ENCODE data around the gene RFX2. TPM values are rescaled to one million over a fixed set of nuclear protein-coding genes. Genes with fewer than 3 reads are reported as not detected.
A peak's percentile ranks its signal among the peaks of the same experiment; 100 is the strongest.

Gene RFX2
- total and polyA plus RNA-seq, 4 donors, result 6.5 to 26.1 (median 14.6) TPM

DNA sequence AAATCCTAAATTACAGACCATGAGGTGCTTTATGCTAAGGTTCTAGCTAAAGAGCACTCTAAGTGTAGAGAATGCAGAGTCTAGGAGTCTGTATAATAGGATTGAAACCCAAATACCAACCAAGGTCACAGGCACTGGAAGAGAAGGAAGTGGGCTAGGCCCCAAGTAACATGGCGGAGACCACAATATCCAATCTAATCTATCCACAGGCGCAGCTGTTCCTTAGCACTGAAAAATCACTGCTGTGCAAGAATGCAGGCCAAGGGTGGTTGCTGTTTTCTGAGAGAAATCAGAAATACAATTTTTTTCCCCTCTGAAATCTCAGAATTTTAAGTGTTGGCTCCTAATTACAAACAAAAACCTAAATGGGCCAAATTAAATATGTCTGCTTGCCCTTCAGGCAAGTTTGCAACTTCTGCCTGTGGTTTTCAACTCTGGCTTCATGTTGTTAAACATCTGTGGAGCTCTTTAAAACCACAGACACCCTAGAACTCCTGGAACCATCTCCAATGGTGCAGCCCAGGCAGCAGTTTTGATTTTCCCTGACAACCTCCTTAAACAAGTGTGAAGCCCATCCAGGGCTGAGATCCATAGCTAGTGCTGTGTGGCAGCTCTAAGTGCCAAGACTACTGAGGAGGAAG lies 138.5 kb downstream of the RFX2 start:
- H3K4me1 ChIP-seq (ENCODE audit: control insufficient read depth in 1 of 2, insufficient read depth in 2 of 2, low read length in 2 of 2), result peaks cover 0 to 2% of the 10 kb centered on the region in 2 donors
- H3K27me3 ChIP-seq (ENCODE audit: control insufficient read depth in 1 of 2, insufficient read depth in 2 of 2, low read length in 1 of 2), result no peaks in the 10 kb centered on the region
- no peaks in the 10 kb centered on the region for H3K9me3 ChIP-seq (ENCODE audit: control insufficient read depth, low read length)
- no peak overlapping the region for H3K27ac ChIP-seq (ENCODE audit: low read depth in 1 of 2, low read length in 2 of 2)
- no peak for ATAC-seq (ENCODE audit: low FRiP score)
- no peak overlapping the region for H3K4me3 ChIP-seq (ENCODE audit: low read length in 2 of 2)
- 93 to 98% methylated on average over 2 of the region's 2 CpGs for whole genome bisulfite sequencing, 2 donors
- DNase-seq, result no peak
- intact Hi-C loops (cut with DNase I), result no loop called here
- no peaks in the 10 kb centered on the region for H3K36me3 ChIP-seq (ENCODE audit: control insufficient read depth in 1 of 2, insufficient read depth in 2 of 2, low read length in 1 of 2)

GRCh38 chr19:5969476-5969875 lies 140.8 kb downstream of the RFX2 start:
- Histone ChIP-seq H3K4me3 (ENCODE audit: low read length in 2 of 2) (no peak overlapping the region), H3K9me3 (ENCODE audit: control insufficient read depth, low read length) (no peaks in the 10 kb centered on the region), H3K27me3 (ENCODE audit: control insufficient read depth in 1 of 2, insufficient read depth in 2 of 2, low read length in 1 of 2) (no peaks in the 10 kb centered on the region), H3K36me3 (ENCODE audit: control insufficient read depth in 1 of 2, insufficient read depth in 2 of 2, low read length in 1 of 2) (no peaks in the 10 kb centered on the region), H3K27ac (ENCODE audit: low read depth in 1 of 2, low read length in 2 of 2) (no peak overlapping the region), H3K4me1 (ENCODE audit: control insufficient read depth in 1 of 2, insufficient read depth in 2 of 2, low read length in 2 of 2) (no peaks in the 10 kb centered on the region)
- ATAC-seq (ENCODE audit: low FRiP score) (no peak), DNase-seq (peak in 1 of 2 donors; percentile 7)
- WGBS, 2 donors, result 88 to 89% methylated on average over 8 of the region's 8 CpGs
- intact Hi-C loops (cut with DNase I), result loop anchor here in 1 of 2 donors (5.0 kb wide), 1 partner anchor 53 kb away; no protein-coding TSS in a partner anchor

- intact Hi-C loops (cut with DNase I), result loop anchor here in 1 of 2 donors (5.0 kb wide), 1 partner anchor 54 kb away; no protein-coding TSS in a partner anchor
- WGBS, 2 donors, result 41 to 51% methylated on average over 18 of the region's 18 CpGs
- H3K4me3 ChIP-seq (ENCODE audit: low read length in 2 of 2), result no peak overlapping the region
- DNase-seq (peak in 1 of 2 donors; percentile 45), ATAC-seq (ENCODE audit: low FRiP score) (no peak)
- H3K36me3 ChIP-seq (ENCODE audit: control insufficient read depth in 1 of 2, insufficient read depth in 2 of 2, low read length in 1 of 2), result no peaks in the 10 kb centered on the region
- H3K4me1 ChIP-seq (ENCODE audit: control insufficient read depth in 1 of 2, insufficient read depth in 2 of 2, low read length in 2 of 2), result no peaks in the 10 kb centered on the region
- H3K27me3 ChIP-seq (ENCODE audit: control insufficient read depth in 1 of 2, insufficient read depth in 2 of 2, low read length in 1 of 2), result no peaks in the 10 kb centered on the region
- no peaks in the 10 kb centered on the region for H3K9me3 ChIP-seq (ENCODE audit: control insufficient read depth, low read length)
- peak overlapping the region in 1 of 2 donors; percentile 29 for H3K27ac ChIP-seq (ENCODE audit: low read depth in 1 of 2, low read length in 2 of 2)
Measured at GRCh38 chr19:5968431-5969373, 141.6 kb downstream of the RFX2 start.

DNA sequence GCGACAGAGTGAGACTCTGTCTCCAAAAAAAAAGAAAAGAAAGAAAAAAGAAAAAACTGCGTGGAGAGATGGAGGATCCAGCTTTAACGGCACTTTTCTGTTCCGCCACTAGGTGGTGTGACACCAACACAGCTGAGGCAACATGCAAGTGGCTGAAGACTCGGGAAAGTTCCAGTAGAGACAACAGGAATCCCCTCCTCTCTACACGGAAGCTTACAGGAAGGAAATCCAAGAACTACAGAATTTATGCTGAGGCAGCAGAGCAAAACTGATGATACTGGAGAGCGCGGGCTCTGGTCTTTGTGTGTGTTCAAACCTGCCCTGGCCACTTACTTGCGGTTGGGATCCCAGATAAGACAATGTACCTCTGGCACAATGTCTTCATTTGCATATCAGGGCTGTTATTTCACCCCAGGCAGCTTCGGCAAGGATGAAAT lies 142.3 kb downstream of the RFX2 start:
- intact Hi-C loops (cut with DNase I), result loop anchor here in 1 of 2 donors (5.0 kb wide), 1 partner anchor 54 kb away; no protein-coding TSS in a partner anchor
- H3K27ac ChIP-seq (ENCODE audit: low read depth in 1 of 2, low read length in 2 of 2), result no peak overlapping the region
- no peak overlapping the region for H3K4me3 ChIP-seq (ENCODE audit: low read length in 2 of 2)
- peak; percentile 84 for ATAC-seq (ENCODE audit: low FRiP score)
- H3K9me3 ChIP-seq (ENCODE audit: control insufficient read depth, low read length), result no peaks in the 10 kb centered on the region
- H3K4me1 ChIP-seq (ENCODE audit: control insufficient read depth in 1 of 2, insufficient read depth in 2 of 2, low read length in 2 of 2), result no peaks in the 10 kb centered on the region
- WGBS, 2 donors, result 9% methylated on average over 10 of the region's 10 CpGs
- DNase-seq, result peak in 1 of 2 donors; percentile 70
- no peaks in the 10 kb centered on the region for H3K27me3 ChIP-seq (ENCODE audit: control insufficient read depth in 1 of 2, insufficient read depth in 2 of 2, low read length in 1 of 2)
- no peaks in the 10 kb centered on the region for H3K36me3 ChIP-seq (ENCODE audit: control insufficient read depth in 1 of 2, insufficient read depth in 2 of 2, low read length in 1 of 2)

DNA sequence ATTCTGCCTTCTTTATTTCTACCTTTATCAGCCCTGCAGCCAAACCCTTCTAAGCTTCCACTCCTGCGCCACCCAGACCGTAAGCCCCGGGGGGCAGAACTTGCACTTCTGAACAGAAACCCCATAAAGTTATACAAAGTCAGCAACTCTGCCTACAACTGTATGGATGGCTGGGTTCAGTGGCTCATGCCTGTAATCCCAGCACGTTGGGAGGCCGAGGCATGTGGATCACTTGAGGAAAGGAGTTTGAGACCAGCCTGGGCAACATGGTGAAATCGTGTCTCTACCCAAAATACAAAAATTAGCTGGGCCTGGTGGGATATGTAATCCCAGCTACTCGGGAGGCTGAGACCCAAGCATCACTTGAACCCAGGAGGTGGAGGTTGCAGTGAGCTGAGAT lies 142.7 kb downstream of the RFX2 start:
- intact Hi-C loops (cut with DNase I), result loop anchor here in 1 of 2 donors (5.0 kb wide), 1 partner anchor 55 kb away; no protein-coding TSS in a partner anchor
- WGBS, 2 donors, result 53 to 59% methylated on average over 7 of the region's 7 CpGs
- H3K4me1 ChIP-seq (ENCODE audit: control insufficient read depth in 1 of 2, insufficient read depth in 2 of 2, low read length in 2 of 2), result no peaks in the 10 kb centered on the region
- H3K27ac ChIP-seq (ENCODE audit: low read depth in 1 of 2, low read length in 2 of 2), result no peak overlapping the region
- no peaks in the 10 kb centered on the region for H3K9me3 ChIP-seq (ENCODE audit: control insufficient read depth, low read length)
- DNase-seq (peak in 1 of 2 donors; percentile 23), ATAC-seq (ENCODE audit: low FRiP score) (no peak)
- H3K4me3 ChIP-seq (ENCODE audit: low read length in 2 of 2), result no peak overlapping the region
- H3K27me3 ChIP-seq (ENCODE audit: control insufficient read depth in 1 of 2, insufficient read depth in 2 of 2, low read length in 1 of 2), result no peaks in the 10 kb centered on the region
- no peaks in the 10 kb centered on the region for H3K36me3 ChIP-seq (ENCODE audit: control insufficient read depth in 1 of 2, insufficient read depth in 2 of 2, low read length in 1 of 2)

GRCh38 chr19:5966941-5967340 lies 143.4 kb downstream of the RFX2 start:
- intact Hi-C loops (cut with DNase I), result loop anchor here in 1 of 2 donors (5.0 kb wide), 1 partner anchor 55 kb away; no protein-coding TSS in a partner anchor
- Histone ChIP-seq H3K36me3 (ENCODE audit: control insufficient read depth in 1 of 2, insufficient read depth in 2 of 2, low read length in 1 of 2) (no peaks in the 10 kb centered on the region), H3K4me1 (ENCODE audit: control insufficient read depth in 1 of 2, insufficient read depth in 2 of 2, low read length in 2 of 2) (no peaks in the 10 kb centered on the region), H3K27ac (ENCODE audit: low read depth in 1 of 2, low read length in 2 of 2) (no peak overlapping the region), H3K27me3 (ENCODE audit: control insufficient read depth in 1 of 2, insufficient read depth in 2 of 2, low read length in 1 of 2) (no peaks in the 10 kb centered on the region), H3K4me3 (ENCODE audit: low read length in 2 of 2) (no peak overlapping the region), H3K9me3 (ENCODE audit: control insufficient read depth, low read length) (no peaks in the 10 kb centered on the region)
- ATAC-seq (ENCODE audit: low FRiP score) (no peak), DNase-seq (no peak)
- 73 to 76% methylated on average over 9 of the region's 9 CpGs for WGBS, 2 donors

- Histone ChIP-seq H3K27ac (ENCODE audit: low read depth in 1 of 2, low read length in 2 of 2) (no peak overlapping the region), H3K27me3 (ENCODE audit: control insufficient read depth in 1 of 2, insufficient read depth in 2 of 2, low read length in 1 of 2) (no peaks in the 10 kb centered on the region), H3K4me1 (ENCODE audit: control insufficient read depth in 1 of 2, insufficient read depth in 2 of 2, low read length in 2 of 2) (no peaks in the 10 kb centered on the region), H3K36me3 (ENCODE audit: control insufficient read depth in 1 of 2, insufficient read depth in 2 of 2, low read length in 1 of 2) (no peaks in the 10 kb centered on the region), H3K4me3 (ENCODE audit: low read length in 2 of 2) (no peak overlapping the region), H3K9me3 (ENCODE audit: control insufficient read depth, low read length) (no peaks in the 10 kb centered on the region)
- intact Hi-C loops (cut with DNase I), result loop anchor here in 1 of 2 donors (5.0 kb wide), 1 partner anchor 56 kb away; no protein-coding TSS in a partner anchor
- DNase-seq (no peak), ATAC-seq (ENCODE audit: low FRiP score) (no peak)
- 37 to 49% methylated on average over 8 of the region's 8 CpGs for WGBS, 2 donors
Measured at GRCh38 chr19:5966215-5966614, 144.1 kb downstream of the RFX2 start.

- intact Hi-C loops (cut with DNase I), result loop anchor here in 1 of 2 donors (5.0 kb wide), 1 partner anchor 57 kb away; no protein-coding TSS in a partner anchor
- peaks cover 0 to 6% of the 10 kb centered on the region in 2 donors for H3K4me1 ChIP-seq (ENCODE audit: control insufficient read depth in 1 of 2, insufficient read depth in 2 of 2, low read length in 2 of 2)
Measured at GRCh38 chr19:5964816-5965565, 145.3 kb downstream of the RFX2 start.

More at GRCh38 chr19:5964816-5965565, 145.3 kb downstream of the RFX2 start:
- H3K4me3 ChIP-seq (ENCODE audit: low read length in 2 of 2), result no peak overlapping the region
- no peak overlapping the region for H3K27ac ChIP-seq (ENCODE audit: low read depth in 1 of 2, low read length in 2 of 2)
- WGBS, 2 donors, result 90 to 93% methylated on average over 4 to 5 of the region's 5 CpGs
- DNase-seq (no peak), ATAC-seq (ENCODE audit: low FRiP score) (no peak)
- H3K9me3 ChIP-seq (ENCODE audit: control insufficient read depth, low read length), result no peaks in the 10 kb centered on the region
- no peaks in the 10 kb centered on the region for H3K36me3 ChIP-seq (ENCODE audit: control insufficient read depth in 1 of 2, insufficient read depth in 2 of 2, low read length in 1 of 2)
- H3K27me3 ChIP-seq (ENCODE audit: control insufficient read depth in 1 of 2, insufficient read depth in 2 of 2, low read length in 1 of 2), result no peaks in the 10 kb centered on the region

Measured in aorta (tissue), 5 donors.